H9 (cell line): Measurements from ENCODE around the gene TBC1D4. TPM values are rescaled to one million over a fixed set of nuclear protein-coding genes. Genes with fewer than 3 reads are reported as not detected.

ENCODE experiments used
- DNase-seq: peaks from one replicate; pipeline ENCODE4 v3.0.0-alpha.2; 2017
- H2AFZ ChIP-seq: one replicate; pipeline ENCODE4 v1.6.1; 2013; ENCODE audit warnings: mild to moderate bottlenecking, low read length, control low read depth, moderate library complexity
- H2AK5ac ChIP-seq: 2 replicates; pipeline ENCODE4 v1.6.1; 2013; ENCODE audit warnings: low read length, control low read depth, mixed read lengths; ENCODE audit not compliant: insufficient read length
- H2BK120ac ChIP-seq: one replicate; pipeline ENCODE4 v1.6.1; 2013; ENCODE audit warnings: low read depth, mild to moderate bottlenecking, low read length, control low read depth, inconsistent platforms; ENCODE audit not compliant: poor library complexity, severe bottlenecking
- H2BK12ac ChIP-seq: 2 replicates; pipeline ENCODE4 v1.6.1; 2013; ENCODE audit warnings: low read length, control low read depth, mixed read lengths, low read depth; ENCODE audit not compliant: insufficient read length
- H2BK15ac ChIP-seq: 2 replicates; pipeline ENCODE4 v1.6.1; 2013; ENCODE audit warnings: low read depth, low read length, control low read depth
- H2BK20ac ChIP-seq: one replicate; pipeline ENCODE4 v1.6.1; 2013; ENCODE audit warnings: low read depth, mild to moderate bottlenecking, low read length, control low read depth, inconsistent platforms; ENCODE audit not compliant: poor library complexity, severe bottlenecking
- H2BK5ac ChIP-seq: 2 replicates; pipeline ENCODE4 v1.6.1; 2013; ENCODE audit warnings: low read length, control low read depth, mixed read lengths; ENCODE audit not compliant: insufficient read length
- H3K14ac ChIP-seq: 2 replicates; pipeline ENCODE4 v1.6.1; 2013; ENCODE audit warnings: low read length, control low read depth; ENCODE audit not compliant: insufficient read depth
- H3K18ac ChIP-seq: 2 replicates; pipeline ENCODE4 v1.6.1; 2013; ENCODE audit warnings: low read depth, mild to moderate bottlenecking, mixed read lengths, low read length, control low read depth; ENCODE audit not compliant: insufficient read length
- H3K23ac ChIP-seq: 2 replicates; pipeline ENCODE4 v1.6.1; 2013; ENCODE audit warnings: low read length, control low read depth, mixed read lengths, low read depth; ENCODE audit not compliant: insufficient read length
- H3K23me2 ChIP-seq: 2 replicates; pipeline ENCODE4 v1.6.1; 2013; ENCODE audit warnings: low read depth, mild to moderate bottlenecking, mixed read lengths, low read length, control low read depth; ENCODE audit not compliant: insufficient read length, poor library complexity, severe bottlenecking
- H3K27ac ChIP-seq: 2 replicates; pipeline ENCODE4 v1.5.1; 2013; ENCODE audit warnings: low read length, control low read depth, mixed read lengths, low read depth; ENCODE audit not compliant: insufficient read length
- H3K27me3 ChIP-seq: 2 replicates; pipeline ENCODE4 v1.6.1; 2013; ENCODE audit warnings: low read length, control low read depth, inconsistent platforms; ENCODE audit not compliant: insufficient read depth
- H3K4ac ChIP-seq: 2 replicates; pipeline ENCODE4 v1.6.1; 2013; ENCODE audit warnings: low read depth, mild to moderate bottlenecking, control low read depth, inconsistent platforms, low read length, moderate library complexity
- H3K4me1 ChIP-seq: 2 replicates; pipeline ENCODE4 v1.6.1; 2013; ENCODE audit warnings: low read length, control low read depth, inconsistent platforms; ENCODE audit not compliant: insufficient read depth
- H3K4me2 ChIP-seq: 2 replicates; pipeline ENCODE4 v1.6.1; 2013; ENCODE audit warnings: low read length, control low read depth, mixed read lengths; ENCODE audit not compliant: insufficient read length, insufficient read depth
- H3K56ac ChIP-seq: 2 replicates; pipeline ENCODE4 v1.6.1; 2013; ENCODE audit warnings: low read depth, mild to moderate bottlenecking, mixed read lengths, low read length, control low read depth; ENCODE audit not compliant: insufficient read length
- H3K79me1 ChIP-seq: 2 replicates; pipeline ENCODE4 v1.6.1; 2013; ENCODE audit warnings: low read depth, mild to moderate bottlenecking, moderate library complexity, low read length, control low read depth, inconsistent platforms; ENCODE audit not compliant: insufficient read depth, poor library complexity, severe bottlenecking
- H3K79me2 ChIP-seq: 2 replicates; pipeline ENCODE4 v1.6.1; 2013; ENCODE audit warnings: low read length, control low read depth, inconsistent platforms; ENCODE audit not compliant: insufficient read depth
- H3K9ac ChIP-seq: 2 replicates; pipeline ENCODE4 v1.6.1; 2013; ENCODE audit warnings: low read length, control low read depth, mixed read lengths; ENCODE audit not compliant: insufficient read length; ENCODE audit errors: extremely low read depth
- H3K9me3 ChIP-seq: one replicate; pipeline ENCODE4 v1.6.1; 2013; ENCODE audit warnings: low read depth, low read length, inconsistent platforms; ENCODE audit not compliant: control insufficient read depth
- H3T11ph ChIP-seq: one replicate; pipeline ENCODE4 v1.6.1; 2013; ENCODE audit warnings: mild to moderate bottlenecking, low read length, control low read depth, inconsistent platforms
- H4K20me1 ChIP-seq: one replicate; pipeline ENCODE4 v1.6.1; 2013; ENCODE audit not compliant: control insufficient read depth, insufficient read length, insufficient read depth
- H4K5ac ChIP-seq: 2 replicates; pipeline ENCODE4 v1.6.1; 2013; ENCODE audit warnings: low read depth, mild to moderate bottlenecking, mixed read lengths, low read length, control low read depth; ENCODE audit not compliant: insufficient read length
- H4K8ac ChIP-seq: replicated peaks from 2 replicates; pipeline ENCODE4 v1.6.1; 2013; ENCODE audit warnings: low read length, control low read depth, mixed read lengths, low read depth; ENCODE audit not compliant: insufficient read length
- H4K91ac ChIP-seq: 2 replicates; pipeline ENCODE4 v1.6.1; 2013; ENCODE audit warnings: low read depth, mild to moderate bottlenecking, moderate library complexity, mixed read lengths, low read length, control low read depth; ENCODE audit not compliant: insufficient read length
- H3K27ac Mint-ChIP-seq, 3 experiments: 2 replicates in 2 of 3; 3 replicates in 1 of 3; pipeline ENCODE4 v1.8.0; 2020 to 2021; ENCODE audit warnings: mixed read lengths in 3 of 3, mild to moderate bottlenecking in 1 of 3, moderate library complexity in 1 of 3
- H3K27me3 Mint-ChIP-seq: 2 replicates; pipeline ENCODE4 v1.8.0; 2021; ENCODE audit warnings: low read depth, mild to moderate bottlenecking, moderate library complexity, mixed read lengths
- H3K36me3 Mint-ChIP-seq, 3 experiments: 2 replicates in 2 of 3; 3 replicates in 1 of 3; pipeline ENCODE4 v1.8.0; 2020 to 2021; ENCODE audit warnings: low read depth in 3 of 3, mixed read lengths in 3 of 3; ENCODE audit not compliant: insufficient read depth in 1 of 3
- H3K4me1 Mint-ChIP-seq, 2 experiments: 2 replicates each; pipeline ENCODE4 v1.8.0; 2020; ENCODE audit warnings: mixed read lengths in 2 of 2
- H3K4me3 Mint-ChIP-seq, 2 experiments: 2 replicates in 1 of 2; 3 replicates in 1 of 2; pipeline ENCODE4 v1.8.0; 2020 to 2021; ENCODE audit warnings: mild to moderate bottlenecking in 2 of 2, mixed read lengths in 2 of 2, moderate library complexity in 1 of 2
- H3K9me3 Mint-ChIP-seq, 2 experiments: 2 replicates in 1 of 2; 3 replicates in 1 of 2; pipeline ENCODE4 v1.8.0; 2020; ENCODE audit warnings: mild to moderate bottlenecking in 2 of 2, mixed read lengths in 2 of 2, moderate library complexity in 1 of 2
- CTCF ChIP-seq: fragments of 200-600 bp; sonication (generic); conservative IDR thresholded peaks from 3 replicates; pipeline ENCODE4 v1.8.0; 2021; ENCODE audit warnings: antibody characterized with exemption, mild to moderate bottlenecking
- WGBS: extraction: QIAGEN DNeasy Blood & Tissue Kit; methylation state at CpG from one replicate; pipeline ENCODE4 v1.1.7; 2013; ENCODE audit warnings: missing lambda C conversion rate, low lambda C conversion rate, mixed read lengths; ENCODE audit not compliant: insufficient read length; ENCODE audit errors: extremely low coverage; 5-methylcytosine and 5-hydroxymethylcytosine counted together
- total RNA-seq: library from RNA; stranded (reverse); gene quantifications from 2 replicates; pipeline ENCODE4 v1.2.1, GENCODE V29; 2021

Gene TBC1D4
- total RNA-seq, 1 experiment from 2014 or later: 10.5 TPM

GRCh38 chr13:75357576-75358289 is 124.2 kb downstream of the TBC1D4 start:
- Histone ChIP-seq H3K14ac (no peak overlapping the region), H3K9me3 (no peaks in the 10 kb centered on the region), H3K23me2 (no peaks in the 10 kb centered on the region), H3K79me2 (no peaks in the 10 kb centered on the region), H3K23ac (no peak overlapping the region), H2BK15ac (no peak overlapping the region), H2BK5ac (no peak overlapping the region), H3K27ac (no peak overlapping the region), H3K18ac (no peak overlapping the region), H3K4ac (no peak overlapping the region), H4K5ac (no peak overlapping the region), H3K79me1 (no peaks in the 10 kb centered on the region), H3K9ac (no peak overlapping the region), H2AFZ (no peak overlapping the region), H2AK5ac (no peak overlapping the region), H4K20me1 (no peaks in the 10 kb centered on the region), H4K8ac (no peak overlapping the region), H3K27me3 (no peaks in the 10 kb centered on the region), H3K4me2 (no peak overlapping the region), H2BK20ac (no peak overlapping the region), H2BK120ac (no peak overlapping the region), H3T11ph (no peak overlapping the region), H4K91ac (no peak overlapping the region), H3K4me1 (no peaks in the 10 kb centered on the region), H3K56ac (no peak overlapping the region), H2BK12ac (no peak overlapping the region)
- Mint-ChIP-seq H3K4me1 (peaks cover 5 to 7% of the 10 kb centered on the region in 2 experiments), H3K4me3 (no peak overlapping the region), H3K27me3 (no peaks in the 10 kb centered on the region), H3K27ac (no peak overlapping the region), H3K36me3 (peaks cover 3 to 17% (median 5%) of the 10 kb centered on the region in 3 experiments; a peak in 5 of 7 replicates), H3K9me3 (no peaks in the 10 kb centered on the region)
- DNase-seq: peak; percentile 68
- peak; percentile 80 for TF ChIP-seq CTCF
- WGBS: no CpG with 5 or more reads among the region's 6 CpGs
